Measurements from ENCODE around the gene MFAP3. TPM values are rescaled to one million over a fixed set of nuclear protein-coding genes. Genes with fewer than 3 reads are reported as not detected.

The MFAP3 gene
- total and polyA plus RNA-seq, 2 donors (not counting 3 experiments of a cell fraction or from before 2014, with no cell fraction given): 19.5 to 35.3 TPM

DNA sequence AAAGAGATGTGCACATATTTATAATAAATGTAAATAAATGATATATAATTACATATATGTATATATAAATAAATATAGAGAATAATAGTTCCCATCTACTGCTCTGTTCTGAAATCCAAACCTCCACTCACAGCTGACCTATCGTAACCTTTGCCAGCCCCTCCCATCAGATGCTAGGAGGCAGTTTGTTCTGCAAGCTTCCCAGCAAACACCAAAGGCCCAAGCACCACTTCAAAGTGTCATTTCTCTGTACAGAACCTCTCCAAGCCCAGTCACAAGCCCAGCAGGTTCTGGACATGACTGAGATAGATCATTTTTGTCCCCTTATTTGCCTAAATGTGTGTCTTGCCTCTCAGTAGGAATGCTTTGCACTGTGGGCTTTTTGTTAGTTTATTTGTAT is 62.4 kb downstream of the MFAP3 start:
- H3K4me1 ChIP-seq (ENCODE audit: control insufficient read depth, extremely low read depth, insufficient read depth, low read length): no peaks in the 10 kb centered on the region
- H3K36me3 ChIP-seq (ENCODE audit: control insufficient read depth in 2 of 2, extremely low read depth in 1 of 2, insufficient read depth in 2 of 2, low read length in 2 of 2): no peaks in the 10 kb centered on the region
- ChIA-PET POLR2A (no interaction called here), CTCF (no interaction called here)
- TF ChIP-seq EZH2 (IDR thresholded peaks at IDR 0.05; ENCODE audit: borderline replicate concordance, low read depth, low read length, severe bottlenecking) (no peak), MYC (IDR thresholded peaks at IDR 0.05; ENCODE audit: low read depth, low read length) (no peak), FOS (IDR thresholded peaks at IDR 0.05; ENCODE audit: borderline replicate concordance, insufficient read depth, low read length) (no peak), JUN (IDR thresholded peaks at IDR 0.05; ENCODE audit: borderline replicate concordance, insufficient read depth, insufficient read length, low read depth) (no peak), POLR2AphosphoS5 (IDR thresholded peaks at IDR 0.05; ENCODE audit: insufficient read depth, low read depth, low read length) (no peak), POLR2A (IDR thresholded peaks at IDR 0.05; ENCODE audit: low read depth, low read length) (no peak), GATA2 (IDR thresholded peaks at IDR 0.05; ENCODE audit: insufficient read depth, insufficient read length, low read depth, low read length) (no peak)
- TF ChIP-seq, protein P1, sequence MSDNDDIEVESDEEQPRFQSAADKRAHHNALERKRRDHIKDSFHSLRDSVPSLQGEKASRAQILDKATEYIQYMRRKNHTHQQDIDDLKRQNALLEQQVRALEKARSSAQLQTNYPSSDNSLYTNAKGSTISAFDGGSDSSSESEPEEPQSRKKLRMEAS (IDR thresholded peaks at IDR 0.05; ENCODE audit: insufficient read depth, insufficient read length): no peak
- TF ChIP-seq, protein P2, sequence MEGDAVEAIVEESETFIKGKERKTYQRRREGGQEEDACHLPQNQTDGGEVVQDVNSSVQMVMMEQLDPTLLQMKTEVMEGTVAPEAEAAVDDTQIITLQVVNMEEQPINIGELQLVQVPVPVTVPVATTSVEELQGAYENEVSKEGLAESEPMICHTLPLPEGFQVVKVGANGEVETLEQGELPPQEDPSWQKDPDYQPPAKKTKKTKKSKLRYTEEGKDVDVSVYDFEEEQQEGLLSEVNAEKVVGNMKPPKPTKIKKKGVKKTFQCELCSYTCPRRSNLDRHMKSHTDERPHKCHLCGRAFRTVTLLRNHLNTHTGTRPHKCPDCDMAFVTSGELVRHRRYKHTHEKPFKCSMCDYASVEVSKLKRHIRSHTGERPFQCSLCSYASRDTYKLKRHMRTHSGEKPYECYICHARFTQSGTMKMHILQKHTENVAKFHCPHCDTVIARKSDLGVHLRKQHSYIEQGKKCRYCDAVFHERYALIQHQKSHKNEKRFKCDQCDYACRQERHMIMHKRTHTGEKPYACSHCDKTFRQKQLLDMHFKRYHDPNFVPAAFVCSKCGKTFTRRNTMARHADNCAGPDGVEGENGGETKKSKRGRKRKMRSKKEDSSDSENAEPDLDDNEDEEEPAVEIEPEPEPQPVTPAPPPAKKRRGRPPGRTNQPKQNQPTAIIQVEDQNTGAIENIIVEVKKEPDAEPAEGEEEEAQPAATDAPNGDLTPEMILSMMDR (IDR thresholded peaks at IDR 0.05; ENCODE audit: extremely low read depth in 1 of 2, insufficient read depth in 1 of 2, low read depth in 1 of 2, low read length in 2 of 2): no peak
- dilution Hi-C loops (cut with MboI; ENCODE audit: extremely low pct_ligation_motif_present, low sequenced_read_pairs) (no loop called here), intact Hi-C loops (cut with micrococcal nuclease) (no loop called here)
- H3K4me2 ChIP-seq (ENCODE audit: insufficient read depth, low read length): no peak overlapping the region
- no peak overlapping the region for H3K9ac ChIP-seq (replicated peaks; ENCODE audit: extremely low read depth, insufficient read depth, low read length)
- FAIRE-seq (no peak), DNase-seq (ENCODE audit: low read depth, low spot score) (no peak)
- no peak overlapping the region for H3K27ac ChIP-seq (ENCODE audit: insufficient read depth, low read depth, low read length)
- no peaks in the 10 kb centered on the region for H3K79me2 ChIP-seq (ENCODE audit: control insufficient read depth, insufficient read depth, low read length)
- H3K9me1 ChIP-seq (replicated peaks; ENCODE audit: control insufficient read depth, extremely low read depth, insufficient read depth, low read length): no peaks in the 10 kb centered on the region
- BruUV-seq (replicated peaks): no TSS peak
- H4K20me1 ChIP-seq (replicated peaks; ENCODE audit: control insufficient read depth, extremely low read depth, insufficient read depth, low read length): no peaks in the 10 kb centered on the region
- no peaks in the 10 kb centered on the region for H3K9me3 ChIP-seq (replicated peaks; ENCODE audit: control insufficient read depth, insufficient read depth, low read length)
- no peak overlapping the region for H2AFZ ChIP-seq (ENCODE audit: low read depth, low read length)
- H3K4me3 ChIP-seq (replicated peaks in 1 of 3; ENCODE audit: insufficient read depth in 1 of 3, low read depth in 1 of 3, low read length in 3 of 3): no peak overlapping the region
- no peaks in the 10 kb centered on the region for H3K27me3 ChIP-seq (ENCODE audit: control insufficient read depth in 2 of 2, insufficient read depth in 2 of 2, low read length in 2 of 2)
